Endothelial cell of umbilical vein (primary cell): ENCODE results near the gene FSD1L. TPM values are rescaled to one million over a fixed set of nuclear protein-coding genes. Genes with fewer than 3 reads are reported as not detected.

ENCODE experiments used
- BruUV-seq: library from RNA; stranded (reverse); fragments of 400-500 nt; replicated peaks from 2 replicates; lab custom pipeline; 2021; lab: Mats Ljungman, UMichigan
- CTCF ChIA-PET: fragments of 300-600, 350-600 bp; sonication (Branson Sonifier 250); formaldehyde crosslinking; loops from one replicate; lab custom pipeline; 2021; ENCODE audit warnings: antibody characterized with exemption, inconsistent platforms; lab: Charles Lee
- POLR2A ChIA-PET: fragments of 300-600, 350-600 bp; sonication (Branson Sonifier 250); formaldehyde crosslinking; loops from one replicate; lab custom pipeline; 2021; ENCODE audit warnings: antibody characterized with exemption, inconsistent platforms; lab: Charles Lee
- DNase-seq: peaks from one replicate; pipeline ENCODE4 v3.0.0-alpha.2; 2011; ENCODE audit warnings: low read depth, low spot score
- FAIRE-seq: peaks from 2 replicates; lab custom pipeline; 2011; peaks lifted over from hg19 to GRCh38; lab: Jason Lieb, UNC
- H2AFZ ChIP-seq: 2 replicates; pipeline ENCODE4 v1.6.0; 2012; ENCODE audit warnings: low read depth, low read length, control low read depth, inconsistent platforms
- H3K27ac ChIP-seq: 2 replicates; pipeline ENCODE4 v1.5.1; 2011; ENCODE audit warnings: low read depth, mild to moderate bottlenecking, control low read depth, low read length, moderate library complexity; ENCODE audit not compliant: insufficient read depth
- H3K27me3 ChIP-seq, 2 experiments: 2 replicates each; pipeline versions ENCODE4 v1.6.0 to v1.6.1; 2011; ENCODE audit warnings: low read length in 2 of 2, mixed read lengths in 1 of 2; ENCODE audit not compliant: control insufficient read depth in 2 of 2, insufficient read depth in 2 of 2
- H3K36me3 ChIP-seq, 2 experiments: 2 replicates in 1 of 2; 3 replicates in 1 of 2; pipeline ENCODE4 v1.5.1; 2011; ENCODE audit warnings: low read length in 2 of 2, mild to moderate bottlenecking in 1 of 2, moderate library complexity in 1 of 2; ENCODE audit not compliant: control insufficient read depth in 2 of 2, insufficient read depth in 2 of 2; ENCODE audit errors: extremely low read depth in 1 of 2
- H3K4me1 ChIP-seq: 3 replicates; pipeline ENCODE4 v1.5.1; 2011; ENCODE audit warnings: mild to moderate bottlenecking, low read length; ENCODE audit not compliant: control insufficient read depth, insufficient read depth; ENCODE audit errors: extremely low read depth
- H3K4me2 ChIP-seq: 2 replicates; pipeline ENCODE4 v1.6.1; 2011; ENCODE audit warnings: low read length, control low read depth, mixed read lengths; ENCODE audit not compliant: insufficient read depth
- H3K4me3 ChIP-seq, 3 experiments: fragments of 200-600 bp in 1 of 3; sonication (generic), shearing (Covaris generic) in 1 of 3; replicated peaks in 1 of 3; 2 replicates each; pipeline ENCODE4 v1.5.1; 2011 to 2016; ENCODE audit warnings: control low read depth in 3 of 3, low read length in 3 of 3, mild to moderate bottlenecking in 2 of 3, inconsistent platforms in 1 of 3, low read depth in 1 of 3, moderate library complexity in 1 of 3; ENCODE audit not compliant: insufficient read depth in 1 of 3
- H3K79me2 ChIP-seq: 2 replicates; pipeline ENCODE4 v1.6.0; 2012; ENCODE audit warnings: low read length, inconsistent platforms; ENCODE audit not compliant: control insufficient read depth, insufficient read depth
- H3K9ac ChIP-seq: replicated peaks from 2 replicates; pipeline ENCODE3; 2011; ENCODE audit warnings: low read length, control low read depth; ENCODE audit not compliant: insufficient read depth; ENCODE audit errors: extremely low read depth
- H3K9me1 ChIP-seq: replicated peaks from 3 replicates; pipeline ENCODE4 v1.6.0; 2011; ENCODE audit warnings: mild to moderate bottlenecking, low read length; ENCODE audit not compliant: control insufficient read depth, insufficient read depth; ENCODE audit errors: extremely low read depth
- H3K9me3 ChIP-seq: replicated peaks from 2 replicates; pipeline ENCODE4 v1.5.1; 2012; ENCODE audit warnings: low read length, inconsistent platforms; ENCODE audit not compliant: control insufficient read depth, insufficient read depth
- H4K20me1 ChIP-seq: replicated peaks from 2 replicates; pipeline ENCODE3; 2011; ENCODE audit warnings: mild to moderate bottlenecking, low read length; ENCODE audit not compliant: control insufficient read depth, insufficient read depth; ENCODE audit errors: extremely low read depth
- CTCF ChIP-seq, 2 donors: IDR thresholded peaks; 1 replicate in 1 of 2; 2 replicates in 1 of 2; pipeline ENCODE4 v1.5.1; 2011; ENCODE audit warnings: low read length in 2 of 2, mild to moderate bottlenecking in 2 of 2, moderate library complexity in 2 of 2, control low read depth in 1 of 2, inconsistent platforms in 1 of 2, low read depth in 1 of 2; ENCODE audit not compliant: insufficient read depth in 1 of 2; ENCODE audit errors: extremely low read depth in 1 of 2
- EZH2 ChIP-seq: IDR thresholded peaks from 2 replicates; pipeline ENCODE4 v1.6.1; 2012; ENCODE audit warnings: borderline replicate concordance, low read depth, mild to moderate bottlenecking, moderate library complexity, low read length, inconsistent platforms; ENCODE audit not compliant: severe bottlenecking
- FOS ChIP-seq: IDR thresholded peaks from 2 replicates; pipeline ENCODE4 v1.6.1; 2011; ENCODE audit warnings: mild to moderate bottlenecking, low read length, moderate library complexity, borderline replicate concordance; ENCODE audit not compliant: insufficient read depth
- GATA2 ChIP-seq: IDR thresholded peaks from 2 replicates; pipeline ENCODE4 v1.7.0; 2011; ENCODE audit warnings: low read depth, mild to moderate bottlenecking, moderate library complexity, mixed read lengths, low read length; ENCODE audit not compliant: insufficient read length, insufficient read depth
- JUN ChIP-seq: IDR thresholded peaks from 2 replicates; pipeline ENCODE4 v1.6.1; 2011; ENCODE audit warnings: borderline replicate concordance, low read depth; ENCODE audit not compliant: insufficient read length, insufficient read depth
- MYC ChIP-seq: IDR thresholded peaks from one replicate; pipeline ENCODE4 v1.6.1; 2011; ENCODE audit warnings: mild to moderate bottlenecking, low read depth, low read length
- POLR2A ChIP-seq: IDR thresholded peaks from 2 replicates; pipeline ENCODE4 v1.6.1; 2012; ENCODE audit warnings: low read depth, mild to moderate bottlenecking, control low read depth, low read length
- POLR2AphosphoS5 ChIP-seq: IDR thresholded peaks from 2 replicates; pipeline ENCODE4 v1.6.1; 2012; ENCODE audit warnings: low read depth, mild to moderate bottlenecking, control low read depth, low read length, moderate library complexity; ENCODE audit not compliant: insufficient read depth
- dilution Hi-C: fragments of 300-500 bp; cut with MboI; formaldehyde crosslinking; loops from one replicate; pipeline ENCODE4 v1.15.0; 2019; ENCODE audit warnings: low sequenced_read_pairs; ENCODE audit not compliant: extremely low pct_ligation_motif_present
- intact Hi-C: fragments of 100-400 bp; cut with micrococcal nuclease; formaldehyde crosslinking; loops from one replicate; pipeline ENCODE4 v1.10.0; 2022
- polyA plus RNA-seq, 4 experiments: library from polyadenylated mRNA; depleted of rRNA in 3 of 4; stranded (reverse) in 3 of 4; unstranded in 1 of 4; fragments of >200 nt; gene quantifications; 2 replicates each; pipeline versions ENCODE4 v1.2.1 to v1.2.3, GENCODE V29; 2011 to 2012; ENCODE audit warnings: missing spikeins in 1 of 4
- total RNA-seq: library from RNA; stranded (reverse); gene quantifications from 2 replicates; pipeline ENCODE4 v1.2.3, GENCODE V29; 2021
- TF ChIP-seq, protein P1 (sequence below): IDR thresholded peaks from 2 replicates; pipeline ENCODE4 v1.6.1; 2011; ENCODE audit not compliant: insufficient read depth, insufficient read length

Gene FSD1L
- total and polyA plus RNA-seq, 2 donors (not counting 3 experiments of a cell fraction or from before 2014, with no cell fraction given): 0.69 to 8.5 TPM

- Histone ChIP-seq H3K79me2 (peaks cover 3% of the 10 kb centered on the region), H3K9me1 (no peaks in the 10 kb centered on the region), H3K9me3 (no peaks in the 10 kb centered on the region), H3K9ac (no peak overlapping the region), H3K4me2 (no peak overlapping the region), H4K20me1 (no peaks in the 10 kb centered on the region), H3K4me3 (no peak overlapping the region), H2AFZ (no peak overlapping the region), H3K27me3 (no peaks in the 10 kb centered on the region), H3K27ac (no peak overlapping the region), H3K4me1 (no peaks in the 10 kb centered on the region), H3K36me3 (no peaks in the 10 kb centered on the region)
- no peak for DNase-seq
- intact Hi-C loops (no loop called here), dilution Hi-C loops (no loop called here)
- ChIA-PET POLR2A (no interaction called here), CTCF (no interaction called here)
- FAIRE-seq: no peak
- no peak for TF ChIP-seq POLR2A
- TF ChIP-seq JUN: no peak
- TF ChIP-seq MYC: no peak
- no peak for TF ChIP-seq FOS
- no peak for TF ChIP-seq GATA2
- no peak for TF ChIP-seq POLR2AphosphoS5
- no peak for TF ChIP-seq EZH2
- TF ChIP-seq, protein P1, sequence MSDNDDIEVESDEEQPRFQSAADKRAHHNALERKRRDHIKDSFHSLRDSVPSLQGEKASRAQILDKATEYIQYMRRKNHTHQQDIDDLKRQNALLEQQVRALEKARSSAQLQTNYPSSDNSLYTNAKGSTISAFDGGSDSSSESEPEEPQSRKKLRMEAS: no peak
- TF ChIP-seq CTCF (IDR thresholded peaks at IDR 0.05; ENCODE audit: extremely low read depth in 1 of 2, insufficient read depth in 1 of 2, low read depth in 1 of 2, low read length in 2 of 2): no peak
- no TSS peak for BruUV-seq
Observed at GRCh38 chr9:105485131-105485530, 37.3 kb downstream of the FSD1L start.
